WERI-Rb-1 (cell line): Measurements from ENCODE around the gene XCR1.

Experiments used
- DNase-seq: peaks from one replicate; pipeline ENCODE4 v3.0.0-alpha.2; 2020
- H3K27ac ChIP-seq: fragments of 250-450 bp; sonication (Bioruptor Pico); 2 replicates; pipeline ENCODE4 v1.5.1; 2020; ENCODE audit warnings: mild to moderate bottlenecking, moderate library complexity
- H3K27me3 ChIP-seq: fragments of 250-450 bp; sonication (Bioruptor Pico); 2 replicates; pipeline ENCODE4 v1.5.1; 2021; ENCODE audit warnings: mild to moderate bottlenecking, low read depth, moderate library complexity; ENCODE audit not compliant: insufficient read depth, severe bottlenecking
- H3K36me3 ChIP-seq: fragments of 250-450 bp; sonication (Bioruptor Pico); 2 replicates; pipeline ENCODE4 v1.5.1; 2020; ENCODE audit warnings: mild to moderate bottlenecking, moderate library complexity
- H3K4me3 ChIP-seq: 2 replicates; pipeline ENCODE4 v1.5.1; 2011; ENCODE audit warnings: low read depth, mild to moderate bottlenecking, control low read depth, low read length
- H3K9me3 ChIP-seq: fragments of 250-450 bp; sonication (Bioruptor Pico); 2 replicates; pipeline ENCODE4 v1.5.1; 2021; ENCODE audit warnings: mild to moderate bottlenecking, moderate library complexity; ENCODE audit not compliant: severe bottlenecking
- TF ChIP-seq, protein P1 (sequence below): IDR thresholded peaks from 2 replicates; pipeline ENCODE4 v1.5.1; 2011; ENCODE audit warnings: low read depth, mild to moderate bottlenecking, control low read depth, inconsistent platforms, low read length

XCR1 gene

DNA sequence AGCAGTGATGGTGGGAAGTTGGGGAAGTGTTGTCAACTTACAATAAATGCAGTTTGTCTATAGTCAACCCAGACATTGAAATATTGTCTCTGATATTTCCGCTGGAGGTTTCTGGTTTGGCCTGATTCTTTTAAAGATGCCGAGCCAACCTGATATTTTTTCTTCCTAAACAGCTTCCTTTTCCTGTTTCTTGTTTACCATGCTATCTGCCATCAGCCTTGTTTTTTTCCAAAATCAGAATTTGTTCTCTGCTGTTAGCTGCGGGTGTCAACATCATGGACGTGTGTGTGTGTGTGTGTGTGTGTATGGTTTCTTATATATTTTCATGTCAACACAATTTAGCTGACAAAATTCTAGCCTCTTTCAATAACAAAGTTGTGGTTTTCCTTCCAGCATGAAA, 41.2 kb upstream of the XCR1 start:
- H3K36me3 ChIP-seq = no peaks in the 10 kb centered on the region
- no peak overlapping the region for H3K27ac ChIP-seq
- TF ChIP-seq, protein P1, sequence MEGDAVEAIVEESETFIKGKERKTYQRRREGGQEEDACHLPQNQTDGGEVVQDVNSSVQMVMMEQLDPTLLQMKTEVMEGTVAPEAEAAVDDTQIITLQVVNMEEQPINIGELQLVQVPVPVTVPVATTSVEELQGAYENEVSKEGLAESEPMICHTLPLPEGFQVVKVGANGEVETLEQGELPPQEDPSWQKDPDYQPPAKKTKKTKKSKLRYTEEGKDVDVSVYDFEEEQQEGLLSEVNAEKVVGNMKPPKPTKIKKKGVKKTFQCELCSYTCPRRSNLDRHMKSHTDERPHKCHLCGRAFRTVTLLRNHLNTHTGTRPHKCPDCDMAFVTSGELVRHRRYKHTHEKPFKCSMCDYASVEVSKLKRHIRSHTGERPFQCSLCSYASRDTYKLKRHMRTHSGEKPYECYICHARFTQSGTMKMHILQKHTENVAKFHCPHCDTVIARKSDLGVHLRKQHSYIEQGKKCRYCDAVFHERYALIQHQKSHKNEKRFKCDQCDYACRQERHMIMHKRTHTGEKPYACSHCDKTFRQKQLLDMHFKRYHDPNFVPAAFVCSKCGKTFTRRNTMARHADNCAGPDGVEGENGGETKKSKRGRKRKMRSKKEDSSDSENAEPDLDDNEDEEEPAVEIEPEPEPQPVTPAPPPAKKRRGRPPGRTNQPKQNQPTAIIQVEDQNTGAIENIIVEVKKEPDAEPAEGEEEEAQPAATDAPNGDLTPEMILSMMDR = no peak

DNA sequence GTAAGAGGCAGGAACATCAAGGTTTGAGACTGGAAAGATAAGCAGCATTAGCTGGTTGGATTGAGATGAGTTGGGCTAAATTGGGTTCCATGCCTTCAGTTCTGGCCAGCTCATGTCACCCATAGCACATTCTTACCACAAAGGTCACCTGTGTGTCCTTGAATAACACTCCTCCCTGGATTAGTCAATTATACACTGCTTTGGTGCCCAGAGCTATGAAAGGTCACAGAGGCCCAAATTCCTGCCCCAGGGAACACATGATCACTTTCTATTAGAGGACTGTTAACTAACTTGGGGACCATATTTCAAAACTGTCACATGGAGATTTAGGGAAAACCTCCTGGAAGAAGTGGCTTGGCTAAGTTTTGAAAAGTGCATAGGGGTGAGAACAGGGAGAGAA, 40.1 kb upstream of the XCR1 start:
- Histone ChIP-seq H3K36me3 (no peaks in the 10 kb centered on the region), H3K27me3 (no peaks in the 10 kb centered on the region)
- TF ChIP-seq, protein P1 = no peak

More for the DNA sequence above, 41.2 kb upstream of the XCR1 start:
- Histone ChIP-seq H3K27me3 (no peaks in the 10 kb centered on the region), H3K4me3 (no peak overlapping the region), H3K9me3 (no peaks in the 10 kb centered on the region)
- DNase-seq = no peak

DNA sequence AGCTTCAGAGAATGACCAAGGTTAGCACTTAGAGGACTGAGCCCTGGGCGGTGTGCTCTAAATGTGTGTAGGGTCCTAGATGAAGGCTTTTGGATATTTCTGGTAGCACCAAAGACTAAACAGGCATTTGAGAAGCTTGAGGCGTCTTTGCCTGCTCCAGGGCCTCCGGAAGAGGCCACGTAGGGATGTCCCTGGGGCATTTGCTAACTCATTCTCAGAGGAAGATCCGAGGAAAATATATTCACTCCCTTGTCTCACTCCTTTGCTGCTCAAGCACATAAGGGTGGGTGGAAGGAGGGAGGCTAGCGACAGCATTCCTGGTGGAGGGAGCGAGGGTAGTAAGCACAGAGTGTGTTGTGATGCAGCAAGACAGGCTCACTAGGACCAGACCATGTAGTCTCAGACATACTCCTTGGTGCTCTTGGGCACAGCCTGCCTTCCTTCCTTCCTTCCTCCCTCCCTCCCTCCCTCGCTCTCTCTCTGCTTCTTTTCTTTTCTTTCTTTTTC, 38.5 kb upstream of the XCR1 start:
- H3K27ac ChIP-seq = no peak overlapping the region
- no peaks in the 10 kb centered on the region for H3K36me3 ChIP-seq
- no peaks in the 10 kb centered on the region for H3K9me3 ChIP-seq
- no peaks in the 10 kb centered on the region for H3K27me3 ChIP-seq
- no peak for DNase-seq
- no peak overlapping the region for H3K4me3 ChIP-seq
- TF ChIP-seq, protein P1 = no peak

More for the DNA sequence above, 40.1 kb upstream of the XCR1 start:
- Histone ChIP-seq H3K4me3 (no peak overlapping the region), H3K9me3 (no peaks in the 10 kb centered on the region), H3K27ac (no peak overlapping the region)
- DNase-seq = no peak

DNA sequence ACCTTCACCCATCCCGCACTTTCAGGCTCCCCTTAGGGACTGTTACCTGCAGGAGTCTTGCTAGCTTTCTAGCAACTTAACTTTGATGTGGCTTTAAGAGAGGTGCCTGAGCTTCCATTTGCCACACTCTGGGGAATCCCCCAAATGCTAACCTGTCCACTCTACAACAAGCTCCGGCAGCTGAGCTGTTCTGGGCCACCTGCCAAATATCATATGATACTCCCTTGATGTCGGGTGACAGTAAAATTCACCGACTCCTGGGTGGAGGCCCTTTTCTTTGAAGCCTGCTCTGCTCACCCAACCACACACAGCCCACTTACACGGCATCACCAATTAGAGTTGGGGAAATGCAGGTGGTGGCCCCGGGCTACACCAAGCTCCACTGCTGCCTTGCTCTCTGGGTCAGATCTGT, 38.0 kb upstream of the XCR1 start:
- no peak overlapping the region for H3K27ac ChIP-seq

DNA sequence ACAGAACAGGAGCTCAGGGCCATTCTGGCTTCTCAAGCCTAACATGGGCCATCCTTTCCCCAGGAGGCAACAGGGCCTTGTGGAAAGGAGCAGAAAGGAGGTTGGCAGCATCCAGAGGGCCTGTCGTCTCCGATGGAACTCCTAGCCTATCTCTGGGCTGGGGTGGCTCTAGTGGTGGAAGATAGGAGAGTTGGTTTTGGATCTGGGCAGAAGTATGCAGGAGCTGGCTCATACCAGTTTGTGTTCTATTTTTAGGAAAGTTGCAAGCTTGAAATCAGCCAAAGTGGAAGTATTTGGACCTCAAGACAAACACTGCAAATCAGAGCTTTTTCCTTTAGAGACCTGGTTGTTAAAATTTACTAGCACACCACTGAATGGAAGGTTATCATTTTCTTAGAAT, 35.4 kb upstream of the XCR1 start:
- DNase-seq = no peak
- TF ChIP-seq, protein P1 = no peak
- H3K36me3 ChIP-seq = no peaks in the 10 kb centered on the region
- H3K4me3 ChIP-seq = no peak overlapping the region
- H3K27me3 ChIP-seq = no peaks in the 10 kb centered on the region
- H3K9me3 ChIP-seq = no peaks in the 10 kb centered on the region
- no peak overlapping the region for H3K27ac ChIP-seq

More for the DNA sequence above, 38.0 kb upstream of the XCR1 start:
- no peak for DNase-seq
- H3K9me3 ChIP-seq = no peaks in the 10 kb centered on the region
- H3K36me3 ChIP-seq = no peaks in the 10 kb centered on the region
- H3K27me3 ChIP-seq = no peaks in the 10 kb centered on the region
- H3K4me3 ChIP-seq = no peak overlapping the region
- TF ChIP-seq, protein P1 = no peak

DNA sequence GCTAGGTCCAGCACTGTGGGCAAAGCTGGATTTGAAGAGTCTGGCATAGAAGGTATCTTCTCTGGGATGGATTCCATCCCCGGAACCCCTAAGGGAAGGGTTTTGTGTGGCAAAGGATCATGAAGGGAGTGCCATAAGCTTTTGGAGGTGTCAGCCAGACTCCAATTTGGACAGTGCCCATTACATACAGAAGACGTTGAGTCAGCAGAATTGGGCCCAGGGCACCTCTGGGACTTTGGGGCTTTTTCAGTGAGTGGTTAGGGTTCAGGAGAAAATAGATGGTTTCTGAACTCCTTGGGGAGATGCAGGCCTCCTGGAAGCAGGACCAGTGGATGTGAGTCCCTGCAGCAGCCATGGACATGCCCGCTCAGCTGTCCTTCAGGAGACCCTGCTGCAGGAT, 34.6 kb upstream of the XCR1 start:
- Histone ChIP-seq H3K9me3 (no peaks in the 10 kb centered on the region), H3K4me3 (no peak overlapping the region), H3K36me3 (no peaks in the 10 kb centered on the region), H3K27me3 (no peaks in the 10 kb centered on the region), H3K27ac (no peak overlapping the region)
- DNase-seq = no peak
- TF ChIP-seq, protein P1 = no peak
